K562 treated with DMSO at 1 percent for 12 hours (cell line): ENCODE measurements around the gene NAXD. TPM values are rescaled to one million over a fixed set of nuclear protein-coding genes. Genes with fewer than 3 reads are reported as not detected.

Experiments
- total RNA-seq: library from RNA; unstranded; fragments of 300-600 nt; gene quantifications from 2 replicates; pipeline ENCODE4 v1.2.3, GENCODE V29; 2022; ENCODE audit not compliant: insufficient read depth

Gene NAXD
- 19.4 and 24.4 TPM in 2 replicates for total RNA-seq

DNA sequence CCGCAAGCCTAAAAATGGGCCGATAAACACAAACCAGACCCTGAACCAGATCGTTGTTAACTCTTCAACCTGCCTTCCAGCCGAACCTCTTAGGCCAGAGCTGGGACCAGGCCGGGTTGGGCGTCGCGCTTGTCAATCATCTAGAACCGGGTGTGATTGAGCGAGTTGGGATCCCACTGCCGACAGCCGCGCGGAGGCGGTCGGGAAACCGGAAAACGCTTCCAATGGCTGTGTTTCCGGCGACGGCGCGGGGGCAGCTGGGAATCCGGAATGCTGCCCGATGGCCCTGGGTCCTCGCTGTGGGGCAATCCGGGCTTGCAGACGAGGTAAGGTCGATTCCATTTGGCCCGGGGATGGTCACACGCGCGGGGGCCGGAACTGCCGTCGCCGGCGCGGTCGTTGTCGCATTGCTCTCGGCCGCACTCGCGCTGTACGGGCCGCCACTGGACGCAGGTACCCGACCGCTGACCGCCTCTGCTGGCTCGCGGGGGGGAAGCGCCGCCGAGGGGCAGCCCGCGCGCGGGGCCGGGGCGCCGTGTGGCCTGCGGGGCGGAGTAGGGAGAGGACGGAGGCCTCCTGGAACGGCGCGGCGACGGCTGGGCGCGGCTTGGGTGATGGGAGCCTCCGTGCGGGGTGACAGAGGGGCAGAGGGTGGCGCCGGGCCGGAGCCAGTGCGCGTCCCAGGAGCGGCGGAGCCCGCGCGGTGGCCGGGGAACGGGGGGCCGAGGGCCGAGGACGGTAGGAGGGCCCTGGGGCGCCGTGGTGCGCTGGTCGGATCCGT lies at the start of gene NAXD:
TSS of gene NAXD (plus strand) at position 224 of the 781 bp plus-strand sequence. CDS start at position 281, 57 bp downstream.

Other genes starting within 250 kb of the NAXD start
- 6.9 and 11.1 TPM in 2 replicates for gene RAB20, start 53.8 kb upstream of the NAXD start, total RNA-seq
- gene CARS2, start 90.6 kb downstream of the NAXD start, total RNA-seq, result 20.2 and 34.0 TPM in 2 replicates
- 12.0 and 18.3 TPM in 2 replicates for gene ING1, start 98.2 kb downstream of the NAXD start, total RNA-seq